HEK293T (cell line): ENCODE measurements around the gene ZNF580.

Experiments
- CTCF ChIA-PET: fragments of 350-600 bp; formaldehyde crosslinking; extraction: SDS; loops from one replicate; lab custom pipeline; 2021; ENCODE audit warnings: antibody characterized with exemption, inconsistent platforms; lab: Yijun Ruan, JAX
- POLR2A ChIA-PET: fragments of 350-600 bp; formaldehyde crosslinking; extraction: SDS; loops from one replicate; lab custom pipeline; 2020; ENCODE audit warnings: antibody characterized with exemption, inconsistent platforms; lab: Yijun Ruan, JAX
- DNase-seq: peaks from one replicate; pipeline ENCODE4 v3.0.0; 2012; ENCODE audit warnings: mixed read lengths; ENCODE audit errors: extremely low spot score
- ARNT ChIP-seq: fragments of 450-650 bp; IDR thresholded peaks from 2 replicates; pipeline ENCODE4 v1.6.1; 2017; ENCODE audit warnings: mild to moderate bottlenecking
- BHLHE40 ChIP-seq: fragments of 450-650 bp; IDR thresholded peaks from 2 replicates; pipeline ENCODE4 v1.6.1; 2016; ENCODE audit warnings: mild to moderate bottlenecking, moderate library complexity, borderline replicate concordance
- CTBP1 ChIP-seq: fragments of 450-650 bp; IDR thresholded peaks from 2 replicates; pipeline ENCODE4 v1.6.1; 2016; ENCODE audit warnings: borderline replicate concordance
- ELF4 ChIP-seq: fragments of 450-650 bp; IDR thresholded peaks from 2 replicates; pipeline ENCODE4 v1.6.1; 2017; ENCODE audit warnings: antibody characterized with exemption
- FOXA1 ChIP-seq: fragments of 450-650 bp; IDR thresholded peaks from 2 replicates; pipeline ENCODE4 v1.6.1; 2016; ENCODE audit warnings: mild to moderate bottlenecking
- FOXK2 ChIP-seq: fragments of 450-650 bp; IDR thresholded peaks from 2 replicates; pipeline ENCODE4 v1.6.1; 2016; ENCODE audit warnings: mild to moderate bottlenecking
- FOXM1 ChIP-seq: fragments of 450-650 bp; IDR thresholded peaks from 2 replicates; pipeline ENCODE4 v1.6.1; 2017; ENCODE audit warnings: mild to moderate bottlenecking, borderline replicate concordance
- HDGF ChIP-seq: fragments of 450-650 bp; IDR thresholded peaks from 2 replicates; pipeline ENCODE4 v1.6.1; 2017; ENCODE audit warnings: antibody characterized with exemption, borderline replicate concordance
- L3MBTL2 ChIP-seq: fragments of 450-650 bp; conservative IDR thresholded peaks from 2 replicates; pipeline ENCODE4 v1.6.1; 2016; ENCODE audit warnings: mild to moderate bottlenecking
- LEF1 ChIP-seq: fragments of 450-650 bp; IDR thresholded peaks from 2 replicates; pipeline ENCODE4 v1.6.1; 2017; ENCODE audit warnings: mild to moderate bottlenecking, borderline replicate concordance
- NFRKB ChIP-seq: fragments of 450-650 bp; IDR thresholded peaks from 2 replicates; pipeline ENCODE4 v1.6.1; 2016; ENCODE audit warnings: mild to moderate bottlenecking, moderate library complexity
- SP1 ChIP-seq: fragments of 450-650 bp; IDR thresholded peaks from 2 replicates; pipeline ENCODE4 v1.6.1; 2017
- SUZ12 ChIP-seq: fragments of 450-650 bp; IDR thresholded peaks from 2 replicates; pipeline ENCODE4 v1.6.1; 2016; ENCODE audit warnings: mild to moderate bottlenecking
- TARDBP ChIP-seq: fragments of 450-650 bp; IDR thresholded peaks from 2 replicates; pipeline ENCODE4 v1.6.1; 2016
- ZNF384 ChIP-seq: fragments of 450-650 bp; IDR thresholded peaks from 2 replicates; pipeline ENCODE4 v1.6.1; 2016
- TF ChIP-seq, protein P1 (sequence below): fragments of 450-650 bp; IDR thresholded peaks from 2 replicates; pipeline ENCODE4 v1.6.1; 2016

The ZNF580 gene

GRCh38 chr19:55667511-55667910, 26.7 kb downstream of the ZNF580 start:
- no peak for TF ChIP-seq CTBP1
- TF ChIP-seq, protein P1, sequence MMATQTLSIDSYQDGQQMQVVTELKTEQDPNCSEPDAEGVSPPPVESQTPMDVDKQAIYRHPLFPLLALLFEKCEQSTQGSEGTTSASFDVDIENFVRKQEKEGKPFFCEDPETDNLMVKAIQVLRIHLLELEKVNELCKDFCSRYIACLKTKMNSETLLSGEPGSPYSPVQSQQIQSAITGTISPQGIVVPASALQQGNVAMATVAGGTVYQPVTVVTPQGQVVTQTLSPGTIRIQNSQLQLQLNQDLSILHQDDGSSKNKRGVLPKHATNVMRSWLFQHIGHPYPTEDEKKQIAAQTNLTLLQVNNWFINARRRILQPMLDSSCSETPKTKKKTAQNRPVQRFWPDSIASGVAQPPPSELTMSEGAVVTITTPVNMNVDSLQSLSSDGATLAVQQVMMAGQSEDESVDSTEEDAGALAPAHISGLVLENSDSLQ = no peak
- TF ChIP-seq TARDBP = no peak
- no peak for TF ChIP-seq ELF4
- no peak for TF ChIP-seq HDGF
- no peak for TF ChIP-seq FOXK2
- TF ChIP-seq ARNT = no peak
- no peak for TF ChIP-seq SUZ12
- TF ChIP-seq NFRKB = no peak
- TF ChIP-seq BHLHE40 = no peak
- TF ChIP-seq ZNF384 = no peak
- TF ChIP-seq FOXA1 = no peak
- ChIA-PET CTCF (no interaction called here), POLR2A (no interaction called here)
- no peak for DNase-seq

GRCh38 chr19:55667958-55668357, 27.2 kb downstream of the ZNF580 start:
- ChIA-PET CTCF (no interaction called here), POLR2A (interaction anchor here (1.0 kb wide), 1 partner anchor 13 kb away, joined by 3 read pairs; the partner anchor contains the start of gene U2AF2)
- no peak for DNase-seq
- no peak for TF ChIP-seq FOXA1
- no peak for TF ChIP-seq SP1
- TF ChIP-seq, protein P1 = no peak

- TF ChIP-seq SP1 (no peak), BHLHE40 (no peak), NFRKB (no peak), CTBP1 (no peak), ZNF384 (no peak), ELF4 (no peak), FOXK2 (no peak), FOXA1 (no peak), L3MBTL2 (no peak), ARNT (no peak), HDGF (no peak), LEF1 (no peak), SUZ12 (no peak), FOXM1 (no peak), TARDBP (no peak)
- TF ChIP-seq, protein P1 = no peak
- no peak for DNase-seq
- CTCF ChIA-PET = no interaction called here
- POLR2A ChIA-PET = interaction anchor here (1.0 kb wide), 1 partner anchor 14 kb away, joined by 3 read pairs; the partner anchor contains the start of gene U2AF2
Observed at GRCh38 chr19:55668603-55669348, 28.0 kb downstream of the ZNF580 start.

DNA sequence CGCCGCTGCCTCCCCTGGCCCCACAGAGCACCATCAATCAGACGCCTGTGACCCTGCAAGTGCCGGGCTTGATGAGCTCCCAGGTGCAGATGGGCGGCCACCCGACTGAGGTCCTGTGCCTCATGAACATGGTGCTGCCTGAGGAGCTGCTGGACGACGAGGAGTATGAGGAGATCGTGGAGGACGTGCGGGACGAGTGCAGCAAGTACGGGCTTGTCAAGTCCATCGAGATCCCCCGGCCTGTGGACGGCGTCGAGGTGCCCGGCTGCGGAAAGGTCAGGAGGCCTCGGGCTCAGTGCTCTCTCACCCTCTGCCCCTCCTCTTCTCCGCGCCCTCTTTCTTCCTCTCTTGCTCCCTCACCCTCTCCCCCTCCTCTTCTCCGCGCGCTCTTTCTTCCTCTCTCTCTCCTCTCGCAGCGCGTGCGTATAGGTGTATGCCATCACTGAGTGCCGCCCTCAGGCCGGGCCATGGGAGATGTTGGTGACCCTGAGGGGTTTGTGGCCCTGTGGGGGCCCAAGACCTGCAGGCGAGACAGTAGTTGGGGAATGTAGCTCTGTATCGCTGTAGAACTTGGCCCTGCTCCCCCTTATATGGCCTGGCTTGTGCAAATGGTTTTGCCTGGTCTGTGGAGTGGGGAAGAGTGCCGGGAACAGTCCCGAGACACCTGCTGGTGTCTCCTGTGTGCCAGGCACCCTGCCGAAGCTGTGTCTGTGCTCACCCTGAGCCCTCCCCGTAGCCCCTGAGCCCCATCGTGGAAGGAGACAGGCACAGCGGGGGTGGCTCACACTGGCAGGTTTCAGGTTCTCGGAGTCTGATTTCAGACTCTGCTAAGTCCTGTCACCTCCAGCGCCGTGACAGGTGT, 28.8 kb downstream of the ZNF580 start:
- no peak for DNase-seq
- ChIA-PET CTCF (no interaction called here), POLR2A (interaction anchor here (1.0 kb wide), 1 partner anchor 10 kb away, joined by 3 read pairs; no protein-coding TSS in a partner anchor)
- TF ChIP-seq HDGF = no peak
- TF ChIP-seq ELF4 = no peak
- TF ChIP-seq NFRKB = no peak
- TF ChIP-seq FOXA1 = no peak
- TF ChIP-seq CTBP1 = no peak
- no peak for TF ChIP-seq FOXM1
- no peak for TF ChIP-seq SP1
- TF ChIP-seq TARDBP = no peak

- ChIA-PET CTCF (interaction anchor here (1.3 to 2.0 kb wide), 5 partner anchors 10 to 71 kb away, joined by 3 to 10 read pairs (median 7); partner anchors contain the start of genes FIZ1 and U2AF2), POLR2A (interaction anchor here (1.0 to 1.3 kb wide), 2 partner anchors 11 to 13 kb away, joined by 3 to 5 read pairs; no protein-coding TSS in a partner anchor)
- DNase-seq = no peak
- TF ChIP-seq SP1 (no peak), FOXK2 (no peak), ELF4 (no peak), NFRKB (no peak), FOXA1 (no peak), FOXM1 (no peak), LEF1 (no peak), TARDBP (no peak), L3MBTL2 (no peak), BHLHE40 (no peak), SUZ12 (no peak), ZNF384 (no peak)
Observed at GRCh38 chr19:55670280-55671053, 29.7 kb downstream of the ZNF580 start.
